Ovary (tissue), 9 donors: ENCODE results near the gene PROM2. TPM values are rescaled to one million over a fixed set of nuclear protein-coding genes. Genes with fewer than 3 reads are reported as not detected.

Source experiments
- DNase-seq, 5 donors: peaks; one replicate each; pipeline ENCODE4 v3.0.0-alpha.2; 2019 to 2020
- H3K27ac ChIP-seq, 2 donors: fragments of 200-600 bp; one replicate each; pipeline versions ENCODE4 v1.5.1 to v1.8.0; 2019 to 2022
- H3K27me3 ChIP-seq: fragments of 200-600 bp; one replicate; pipeline ENCODE4 v1.8.0; 2022
- H3K36me3 ChIP-seq: fragments of 200-600 bp; sonication (generic); one replicate; pipeline ENCODE4 v1.5.1; 2019
- H3K4me1 ChIP-seq: one replicate; pipeline ENCODE4 v1.8.1; 2013; ENCODE audit warnings: mild to moderate bottlenecking, moderate library complexity; ENCODE audit not compliant: insufficient read depth
- H3K4me3 ChIP-seq: fragments of 200-600 bp; sonication (generic); one replicate; pipeline ENCODE4 v1.5.1; 2017
- H3K9me3 ChIP-seq, 2 donors: fragments of 200-600 bp in 1 of 2; sonication (generic) in 1 of 2; one replicate each; pipeline versions ENCODE4 v1.5.1 to v1.8.1; 2013 to 2019; ENCODE audit warnings: mild to moderate bottlenecking in 1 of 2, moderate library complexity in 1 of 2
- CTCF ChIP-seq, 3 donors: fragments of 450-650 bp in 2 of 3; fragments of 200-600 bp in 1 of 3; IDR thresholded peaks; one replicate each; pipeline versions ENCODE4 v1.5.1 to v1.8.0; 2016 to 2022; ENCODE audit warnings: antibody characterized with exemption in 3 of 3, mild to moderate bottlenecking in 1 of 3
- EP300 ChIP-seq: sonication (generic); formaldehyde crosslinking; IDR thresholded peaks from one replicate; pipeline ENCODE4 v1.6.1; 2017; ENCODE audit warnings: antibody characterized with exemption
- POLR2A ChIP-seq: fragments of 450-650 bp; IDR thresholded peaks from one replicate; pipeline ENCODE4 v1.6.1; 2017; ENCODE audit warnings: antibody characterized with exemption, mild to moderate bottlenecking, moderate library complexity
- WGBS, 3 donors: extraction: QIAGEN DNeasy Blood & Tissue Kit in 1 of 3; methylation state at CpG; one replicate each; pipeline versions ENCODE4 v1.1.5 to v1.1.7; 2013 to 2017; 5-methylcytosine and 5-hydroxymethylcytosine counted together
- intact Hi-C, 4 donors: fragments of 100-400 bp; cut with DNase I; formaldehyde crosslinking; loops; one replicate each; pipeline versions ENCODE4 v1.11.0 to v1.15.1; 2022 to 2023
- polyA plus RNA-seq, 2 donors: library from polyadenylated mRNA; stranded (reverse); fragments of 200-250 nt in 1 of 2; fragments of 350-450 nt in 1 of 2; fragmentation: Illumina TruSeq in 1 of 2; extraction: RNeasy Lipid Tissue Mini Kit (QIAGEN cat#74804) in 1 of 2; gene quantifications; one replicate each; pipeline ENCODE4 v1.2.3, GENCODE V29; 2013 to 2014
- total RNA-seq, 7 donors: library from RNA; depleted of rRNA in 2 of 7; stranded (reverse); fragments of >200 nt in 2 of 7; fragmentation: NEBNext Ultra II Directional in 3 of 7; extraction: Animal tissue kit (Norgen Biotek cat#: 25700) in 3 of 7; gene quantifications; one replicate each; pipeline versions ENCODE4 v1.1.0 to v1.2.4, GENCODE V29; 2016 to 2023
- donor health status: DM: no; HTN: no; CAD: no; lungs with moderate emphysema.
- donor health status: DM: no; HTN: no; CAD: no.
- donor health status: Bipolar disorder and iron deficiency.
- donor health status: DM: yes; HTN: yes; CAD: no.
- donor health status: DM: no; HTN: no; CAD: no.
- donor health status: DM: yes; HTN: yes; CAD: no.

PROM2 gene
- total and polyA plus RNA-seq, 9 donors, result 0.37 to 5.1 (median 3.4) TPM

- H3K27me3 ChIP-seq, result no peaks in the 10 kb centered on the region
- 79 to 86% (median 84%) methylated on average over 5 of the region's 5 CpGs for WGBS, 3 donors
- no peak overlapping the region for H3K4me3 ChIP-seq
- no peaks in the 10 kb centered on the region for H3K36me3 ChIP-seq
- no peaks in the 10 kb centered on the region for H3K9me3 ChIP-seq
- H3K4me1 ChIP-seq, result no peaks in the 10 kb centered on the region
- no peak overlapping the region for H3K27ac ChIP-seq
- no peak for TF ChIP-seq POLR2A
- no peak for TF ChIP-seq CTCF (IDR thresholded peaks at IDR 0.05)
- no peak for TF ChIP-seq EP300
- intact Hi-C loops, result no loop called here
- no peak for DNase-seq
Measured at GRCh38 chr2:95307036-95307435, 32.8 kb downstream of the PROM2 start.

- 64 to 88% (median 67%) methylated on average over 8 of the region's 8 CpGs for WGBS, 3 donors
- H3K36me3 ChIP-seq, result no peaks in the 10 kb centered on the region
- intact Hi-C loops, result no loop called here
Measured at GRCh38 chr2:95307878-95308277, 33.6 kb downstream of the PROM2 start.

GRCh38 chr2:95308426-95308990, 34.3 kb downstream of the PROM2 start:
- H3K4me3 ChIP-seq, result no peak overlapping the region
- 77 to 80% (median 78%) methylated on average over 7 to 12 of the region's 12 CpGs for WGBS, 3 donors
- no peak for DNase-seq
- H3K9me3 ChIP-seq, result no peaks in the 10 kb centered on the region
- TF ChIP-seq POLR2A, result no peak
- TF ChIP-seq EP300, result no peak
- TF ChIP-seq CTCF (IDR thresholded peaks at IDR 0.05), result no peak
- H3K4me1 ChIP-seq, result no peaks in the 10 kb centered on the region
- H3K27ac ChIP-seq, result no peak overlapping the region
- intact Hi-C loops, result no loop called here
- no peaks in the 10 kb centered on the region for H3K36me3 ChIP-seq
- no peaks in the 10 kb centered on the region for H3K27me3 ChIP-seq

More at GRCh38 chr2:95307878-95308277, 33.6 kb downstream of the PROM2 start:
- no peak for TF ChIP-seq POLR2A
- TF ChIP-seq CTCF (IDR thresholded peaks at IDR 0.05), result no peak
- no peak for TF ChIP-seq EP300
- DNase-seq, result no peak
- no peaks in the 10 kb centered on the region for H3K9me3 ChIP-seq
- H3K27me3 ChIP-seq, result no peaks in the 10 kb centered on the region
- no peaks in the 10 kb centered on the region for H3K4me1 ChIP-seq
- no peak overlapping the region for H3K4me3 ChIP-seq
- H3K27ac ChIP-seq, result no peak overlapping the region

DNA sequence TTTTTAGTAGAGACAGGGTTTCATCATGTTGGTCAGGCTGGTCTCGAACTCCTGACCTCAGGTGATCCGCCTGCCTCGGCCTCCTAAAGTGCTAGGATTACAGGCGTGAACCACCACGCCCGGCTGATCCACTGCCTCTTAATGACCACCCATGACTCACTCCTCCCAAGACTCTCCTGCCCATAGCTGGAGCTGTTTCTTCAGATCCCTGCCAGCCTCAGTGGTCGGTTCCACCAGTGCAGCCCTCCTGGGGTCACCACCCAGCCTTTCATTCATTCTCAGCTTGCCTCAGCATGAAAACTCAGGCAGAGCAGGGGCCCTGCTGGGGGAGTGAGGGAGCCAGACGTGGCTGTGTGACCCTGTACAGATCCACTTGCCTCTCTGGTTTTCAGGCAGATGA, 35.4 kb downstream of the PROM2 start:
- DNase-seq, result no peak

More for the DNA sequence above, 35.4 kb downstream of the PROM2 start:
- H3K27ac ChIP-seq, result no peak overlapping the region
- no peaks in the 10 kb centered on the region for H3K27me3 ChIP-seq
- TF ChIP-seq EP300 (no peak), CTCF (IDR thresholded peaks at IDR 0.05) (no peak), POLR2A (no peak)
- WGBS, 3 donors, result 77 to 80% (median 78%) methylated on average over 8 of the region's 8 CpGs
- H3K4me3 ChIP-seq, result no peak overlapping the region
- no peaks in the 10 kb centered on the region for H3K36me3 ChIP-seq
- intact Hi-C loops, result no loop called here
- no peaks in the 10 kb centered on the region for H3K4me1 ChIP-seq
- H3K9me3 ChIP-seq, result no peaks in the 10 kb centered on the region
